Anterior cingulate cortex (tissue), 58 donors: ENCODE measurements around the gene NPIPB9.

Experiments
- DNase-seq, 58 donors: peaks; one replicate each; lab custom pipeline; 2025; lab: John Stamatoyannopoulos, UW

The NPIPB9 gene

DNA sequence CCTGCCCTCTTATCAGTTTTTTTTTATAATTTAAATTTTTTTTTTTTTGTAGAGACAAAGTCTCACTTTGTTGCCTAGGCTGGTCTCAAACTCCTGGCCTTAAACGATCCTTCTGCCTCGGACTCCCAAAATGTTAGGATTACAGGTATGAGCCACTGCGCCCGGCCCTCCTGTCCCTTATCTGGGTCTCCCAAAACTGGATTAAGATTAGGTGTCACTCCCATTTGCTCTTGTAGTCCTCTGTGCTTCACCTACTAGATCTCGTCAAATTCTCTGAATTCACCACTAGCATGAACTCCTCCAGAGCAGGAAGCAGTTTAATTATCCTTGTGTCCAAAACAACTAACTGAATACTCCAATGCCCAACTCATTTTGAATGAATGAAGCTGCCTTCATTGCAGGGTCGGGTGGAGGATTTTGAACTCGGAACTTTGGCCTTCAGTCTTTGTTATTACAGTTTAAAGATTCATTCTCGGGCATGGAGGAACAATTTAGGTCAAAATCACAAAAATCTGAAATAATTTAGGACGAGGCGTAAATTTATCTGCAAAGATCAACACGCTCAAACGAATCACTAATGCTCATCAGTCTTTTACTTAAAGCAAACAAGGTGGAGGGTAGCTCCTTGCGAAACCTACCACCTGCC lies 70.4 kb downstream of the NPIPB9 start:
- no peak for DNase-seq
